Activated CD8-positive, alpha-beta memory T cell treated with anti-CD3 and anti-CD28 coated beads for 4 hours (primary cell): Measurements from ENCODE around the gene NUDT14.

ENCODE experiments used
- DNase-seq, 2 donors: peaks; one replicate each; pipeline ENCODE4 v3.0.0-alpha.2; 2020; ENCODE audit warnings: low read depth in 2 of 2

NUDT14 gene

DNA sequence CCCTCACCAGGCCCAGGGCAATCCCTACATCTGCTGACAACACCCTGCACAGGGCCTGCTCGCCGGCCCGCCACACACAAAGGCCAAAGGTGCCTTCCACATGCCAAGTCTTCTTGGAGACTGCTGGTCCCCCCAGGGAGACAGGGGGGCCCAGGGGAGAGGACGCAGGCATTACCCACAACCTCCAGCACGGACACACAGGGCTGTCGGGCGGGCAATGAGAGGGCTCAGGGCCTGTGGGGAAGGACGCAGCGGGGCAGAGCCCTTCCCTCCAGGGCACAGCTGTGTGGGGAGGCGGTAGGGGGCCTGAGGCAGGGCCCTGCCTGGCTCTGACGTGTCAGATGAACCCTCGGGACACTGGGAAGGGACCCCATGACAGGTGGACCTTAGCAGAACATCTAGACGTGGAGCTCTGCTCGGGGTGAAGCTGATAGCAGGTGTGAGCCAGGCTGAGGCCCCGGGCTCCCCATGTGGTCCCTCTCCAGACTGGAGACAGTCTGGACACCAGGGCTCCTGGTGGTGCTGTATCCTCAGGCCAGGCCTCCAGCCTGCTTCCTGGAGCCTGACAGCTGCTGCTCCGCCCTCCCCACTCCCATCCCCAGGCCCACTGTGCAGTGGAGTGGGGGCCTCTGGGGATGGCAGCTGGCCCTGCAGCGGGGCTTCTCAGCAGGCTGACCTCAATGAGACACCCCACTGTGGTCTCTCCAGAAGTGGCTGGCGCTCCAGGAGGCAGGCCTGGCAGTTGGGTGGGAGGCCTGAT, 31.6 kb upstream of the NUDT14 start:
- no peak for DNase-seq

DNA sequence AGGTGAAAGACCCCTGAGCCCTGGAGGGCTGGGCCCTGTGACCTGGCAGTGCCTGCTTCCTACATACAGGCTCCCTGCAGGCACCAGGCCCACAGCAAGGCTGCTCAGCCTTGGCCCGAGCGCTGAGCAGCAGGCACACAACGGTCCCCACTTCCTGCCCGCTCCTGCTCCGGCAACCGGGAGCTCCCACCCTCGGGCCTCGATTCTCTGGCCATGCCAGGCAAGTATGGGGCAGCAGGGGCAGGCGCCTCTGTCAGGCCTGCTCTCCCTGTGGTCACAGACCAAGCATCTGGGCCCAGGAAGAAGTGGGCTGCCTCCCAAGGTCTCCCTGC, 30.6 kb upstream of the NUDT14 start:
- DNase-seq, result no peak

DNA sequence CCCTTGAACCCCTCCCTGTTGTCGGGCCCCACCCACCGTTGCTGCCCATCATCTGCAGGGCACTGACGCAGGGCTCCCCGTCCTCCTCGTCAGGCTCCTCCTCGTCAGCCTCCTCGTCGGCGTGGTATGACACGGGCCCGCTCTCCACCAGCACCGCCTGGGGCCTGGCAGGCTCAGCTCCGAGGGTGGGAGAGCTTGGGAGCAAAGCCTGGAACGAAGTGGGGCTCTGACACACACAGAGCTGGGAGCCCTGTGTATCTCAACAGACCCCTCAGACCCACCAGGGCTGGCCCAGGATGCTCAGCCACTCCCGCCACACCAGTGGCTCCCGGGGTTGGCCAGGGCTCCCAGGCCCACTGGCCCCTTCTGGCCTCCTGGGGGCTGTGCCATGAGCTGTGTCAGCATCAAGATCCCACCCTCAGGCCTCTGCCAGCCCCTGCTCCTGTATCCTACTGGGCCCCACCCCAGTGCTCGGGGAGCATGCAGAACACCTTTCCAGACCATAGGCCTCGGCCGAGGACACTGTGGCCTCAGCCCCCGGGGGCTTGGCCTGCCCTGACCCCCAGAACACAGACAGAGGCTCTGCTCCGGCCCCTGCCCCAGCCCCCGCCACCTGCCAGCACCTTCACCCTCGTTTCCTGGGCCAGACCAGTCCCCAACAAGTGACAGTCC, 30.1 kb upstream of the NUDT14 start:
- no peak for DNase-seq

DNA sequence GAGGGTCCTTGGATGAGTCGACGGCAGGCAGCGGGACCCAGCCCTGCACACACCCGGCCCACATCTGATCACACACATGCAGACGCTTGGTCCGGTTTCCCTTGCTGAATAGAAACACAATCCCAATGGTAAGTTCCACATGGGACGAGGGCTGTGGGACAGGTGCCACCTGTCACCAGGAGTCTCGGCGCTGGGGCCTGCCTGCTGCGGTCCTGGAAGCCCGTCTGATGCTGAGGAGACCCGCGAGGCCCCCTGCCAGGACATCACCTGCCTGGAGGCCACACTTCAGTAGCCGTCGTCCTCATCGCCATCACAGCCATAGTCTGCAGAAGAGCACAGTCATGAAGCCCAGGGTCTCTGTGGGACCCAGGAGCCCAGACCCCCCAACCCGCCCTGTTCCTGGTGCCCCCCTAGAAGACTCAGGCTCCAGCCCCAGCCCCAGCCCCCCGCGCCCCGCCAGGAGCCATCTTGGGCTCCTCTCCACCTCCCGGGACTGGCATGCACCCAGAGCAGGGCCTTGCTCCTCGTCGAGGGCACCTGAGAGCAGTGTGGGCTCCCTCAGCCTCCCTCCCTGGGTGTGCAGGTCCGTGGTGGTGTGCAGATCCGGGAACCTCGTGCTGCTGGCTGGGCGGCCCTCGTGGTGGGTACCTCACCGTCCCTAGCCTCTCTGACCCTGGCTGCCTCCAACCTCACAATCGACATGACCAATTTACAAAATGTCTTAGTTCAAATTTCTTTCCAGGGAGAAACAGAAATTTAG, 29.3 kb upstream of the NUDT14 start:
- DNase-seq, result no peak

DNA sequence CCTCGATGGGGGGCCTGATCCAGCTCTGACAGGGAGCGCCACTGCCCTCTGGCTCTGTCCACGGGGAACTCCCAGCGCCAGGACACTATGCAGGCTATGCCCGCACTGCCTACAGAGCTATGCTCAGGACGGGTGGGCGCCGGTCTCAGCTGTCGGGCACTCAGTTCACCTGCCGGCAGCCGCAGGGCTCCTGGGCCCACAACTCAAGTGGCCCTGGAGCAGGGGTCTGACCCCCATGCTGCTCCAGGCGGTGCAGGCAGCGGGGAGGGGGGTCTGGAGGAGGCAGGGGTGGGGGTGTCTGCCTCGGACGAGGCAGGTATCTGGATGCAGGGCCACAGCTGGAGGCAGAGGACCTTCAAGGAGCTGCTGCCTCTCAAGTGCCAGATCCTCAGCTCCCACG, 28.5 kb upstream of the NUDT14 start:
- no peak for DNase-seq

DNA sequence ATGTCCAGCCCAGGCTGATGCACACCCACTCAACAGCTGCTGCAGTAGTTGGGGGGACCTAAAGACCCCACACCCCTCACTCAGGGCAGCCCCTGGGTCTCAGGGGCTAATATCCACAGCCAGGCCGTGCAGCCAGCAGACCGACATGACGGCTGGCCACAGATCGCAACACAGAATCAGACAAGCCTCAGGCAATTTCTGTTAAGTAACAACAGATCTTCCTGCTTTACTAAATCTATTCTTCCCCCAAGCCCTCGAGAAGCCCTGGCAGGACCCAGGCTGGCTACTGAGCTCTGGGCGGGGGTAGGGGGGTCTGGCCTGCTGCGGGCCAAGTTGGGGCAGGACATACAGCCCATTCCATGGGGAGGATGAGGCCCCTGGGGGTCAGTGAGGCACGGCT, 28.0 kb upstream of the NUDT14 start:
- no peak for DNase-seq

DNA sequence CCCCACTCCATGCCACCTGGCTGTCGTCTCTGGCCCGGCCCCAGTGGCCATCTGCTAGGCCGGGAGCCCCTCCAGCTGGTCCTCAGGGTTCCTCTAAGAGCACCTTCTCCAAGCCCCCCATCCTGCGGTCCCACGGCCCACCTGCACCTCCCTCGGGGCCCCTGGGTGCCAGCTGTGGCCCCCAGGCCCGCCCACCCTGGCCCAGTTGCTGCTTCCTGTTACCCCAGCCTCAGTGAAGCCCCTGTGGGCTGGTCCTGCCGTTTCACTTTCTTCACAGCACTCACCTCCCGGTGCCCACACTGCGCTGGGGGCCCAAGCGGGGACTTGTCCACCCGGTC, 27.6 kb upstream of the NUDT14 start:
- DNase-seq, result no peak

DNA sequence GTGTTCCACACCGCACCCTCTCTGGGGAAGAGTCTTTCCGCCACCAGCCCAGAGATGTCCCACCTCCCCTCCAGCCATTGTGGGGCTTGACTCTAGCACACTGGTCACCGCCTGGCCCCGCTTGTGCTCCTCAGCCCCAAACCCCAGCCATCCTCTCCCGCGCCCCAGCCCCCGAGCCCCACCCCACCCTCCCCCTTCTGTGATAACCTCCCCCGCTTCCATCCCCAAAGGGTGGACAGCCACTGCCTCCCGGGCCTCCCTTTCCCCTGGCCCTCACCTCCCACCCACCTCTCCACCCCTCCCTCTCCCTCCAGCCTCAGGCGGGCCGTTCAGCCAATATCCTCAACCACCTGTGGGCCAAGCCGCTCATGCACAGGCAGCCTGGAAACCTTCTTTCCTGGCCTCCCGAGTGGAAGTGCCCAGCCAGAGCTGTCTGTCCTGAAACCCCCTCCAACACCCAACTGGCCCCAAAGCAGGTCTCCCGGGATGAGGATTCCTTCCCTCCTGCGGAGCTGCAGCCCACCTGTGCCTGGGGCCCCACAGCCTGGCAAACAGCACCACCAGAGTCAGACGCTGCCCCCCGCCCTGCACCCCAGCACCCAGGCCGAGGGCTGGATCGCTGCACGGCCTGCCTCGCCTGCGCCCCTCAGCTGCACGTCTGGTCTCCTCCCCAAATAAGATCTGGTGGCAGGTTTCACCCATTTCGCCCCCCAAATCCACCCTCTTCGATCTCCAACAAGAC, 27.1 kb upstream of the NUDT14 start:
- DNase-seq, result no peak

DNA sequence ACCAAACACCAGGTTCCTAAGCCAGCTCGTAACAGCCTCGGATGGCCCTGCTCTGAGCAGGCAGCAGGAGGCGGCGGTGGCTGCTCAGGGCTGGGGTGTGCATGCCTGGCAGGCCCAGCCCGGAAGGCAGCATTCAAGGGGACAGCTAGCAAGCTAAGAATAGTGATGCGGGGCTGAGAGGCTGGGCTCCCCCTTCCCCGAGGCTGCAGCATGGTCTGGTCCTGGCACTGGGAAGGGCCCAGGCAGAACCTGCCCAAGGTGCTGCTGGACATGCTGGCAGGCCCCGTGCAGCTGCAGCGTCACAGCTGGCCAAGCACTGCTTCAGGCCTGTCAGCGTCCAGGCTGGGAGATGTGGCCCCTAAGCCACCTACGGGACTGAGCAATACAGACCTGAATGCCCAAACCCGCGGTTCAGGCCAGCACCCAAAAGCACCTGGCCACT, 26.4 kb upstream of the NUDT14 start:
- no peak for DNase-seq

DNA sequence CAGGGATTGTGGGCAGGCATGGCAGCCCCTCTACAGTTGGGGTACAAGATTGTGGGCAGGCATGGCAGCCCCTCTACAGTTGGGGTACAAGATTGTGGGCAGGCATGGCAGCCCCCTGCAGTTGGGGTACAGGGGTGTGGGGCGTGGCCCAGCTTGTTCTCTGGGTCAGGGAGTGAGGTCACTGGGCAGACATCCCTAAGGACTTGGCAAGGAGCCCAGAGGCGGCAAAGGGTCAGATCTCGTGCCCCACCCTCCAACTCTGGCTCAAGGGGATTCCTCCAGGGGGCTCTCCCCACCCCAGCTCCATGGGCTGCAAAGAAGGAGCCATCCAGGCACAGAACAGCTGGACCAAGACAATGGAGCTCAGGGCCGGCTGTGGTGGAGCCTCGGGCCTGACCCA, 25.8 kb upstream of the NUDT14 start:
- DNase-seq, result no peak

DNA sequence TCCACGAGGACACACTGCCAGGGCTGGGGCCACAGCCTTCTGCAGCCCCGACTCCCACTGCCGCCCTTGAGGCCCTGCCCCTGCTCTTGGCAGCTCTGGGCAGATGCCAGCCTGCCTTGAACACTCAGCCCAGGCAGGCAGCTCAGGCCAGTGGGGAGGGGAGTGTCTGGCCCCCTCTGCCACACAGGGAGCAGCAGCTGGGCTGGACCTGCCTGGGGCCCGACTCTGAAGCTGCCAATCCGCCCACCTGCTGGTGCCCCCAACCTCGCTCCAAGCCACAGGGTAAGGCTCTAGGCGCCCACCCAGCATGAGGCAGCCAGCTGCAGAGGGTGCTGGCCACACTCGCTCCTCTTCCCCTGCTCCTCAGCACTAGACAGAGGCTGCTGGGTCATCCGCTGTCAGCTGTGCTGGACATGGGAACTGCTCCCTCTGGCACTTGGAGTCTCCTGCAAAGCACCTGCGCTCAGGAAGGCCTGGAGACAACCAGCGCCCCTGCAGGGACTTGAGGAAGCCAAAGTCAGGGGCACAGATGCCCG, 24.6 kb upstream of the NUDT14 start:
- no peak for DNase-seq

DNA sequence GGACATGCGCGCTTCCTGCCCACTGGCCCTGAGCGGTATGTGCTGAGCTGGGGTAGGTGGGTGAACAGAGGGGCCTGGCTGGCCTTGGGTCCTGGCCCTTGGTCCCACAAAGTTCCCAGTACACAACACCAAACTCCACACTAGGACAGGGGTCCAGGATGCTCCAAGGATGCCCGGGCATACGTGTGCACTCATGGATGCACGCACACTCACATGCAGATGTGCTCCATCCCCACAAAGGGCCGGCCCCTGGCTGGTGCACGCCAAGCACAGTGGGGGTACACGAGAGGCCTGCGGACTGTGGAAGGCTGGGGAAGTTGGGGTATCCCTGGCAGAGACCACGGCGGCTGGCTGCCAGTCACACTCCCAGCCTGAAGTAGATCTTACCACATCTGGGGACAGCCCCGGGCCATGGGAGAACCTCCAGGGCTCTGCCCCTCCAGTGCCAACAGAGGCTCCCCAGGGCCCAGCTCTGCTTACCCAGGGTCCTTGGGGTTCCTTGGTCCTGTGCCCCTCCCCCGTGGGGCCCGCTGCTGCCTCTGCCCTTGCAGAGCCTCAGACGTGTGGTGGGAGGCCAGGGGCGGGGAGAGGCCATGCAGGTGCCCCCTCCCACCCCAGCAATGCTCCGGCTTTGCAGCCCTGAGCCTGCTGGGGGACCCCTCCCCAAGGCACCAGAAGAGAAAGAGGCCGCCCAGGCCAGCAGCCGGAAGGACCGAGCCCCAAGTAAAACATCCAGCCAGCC, 24.0 kb upstream of the NUDT14 start:
- DNase-seq, result no peak

DNA sequence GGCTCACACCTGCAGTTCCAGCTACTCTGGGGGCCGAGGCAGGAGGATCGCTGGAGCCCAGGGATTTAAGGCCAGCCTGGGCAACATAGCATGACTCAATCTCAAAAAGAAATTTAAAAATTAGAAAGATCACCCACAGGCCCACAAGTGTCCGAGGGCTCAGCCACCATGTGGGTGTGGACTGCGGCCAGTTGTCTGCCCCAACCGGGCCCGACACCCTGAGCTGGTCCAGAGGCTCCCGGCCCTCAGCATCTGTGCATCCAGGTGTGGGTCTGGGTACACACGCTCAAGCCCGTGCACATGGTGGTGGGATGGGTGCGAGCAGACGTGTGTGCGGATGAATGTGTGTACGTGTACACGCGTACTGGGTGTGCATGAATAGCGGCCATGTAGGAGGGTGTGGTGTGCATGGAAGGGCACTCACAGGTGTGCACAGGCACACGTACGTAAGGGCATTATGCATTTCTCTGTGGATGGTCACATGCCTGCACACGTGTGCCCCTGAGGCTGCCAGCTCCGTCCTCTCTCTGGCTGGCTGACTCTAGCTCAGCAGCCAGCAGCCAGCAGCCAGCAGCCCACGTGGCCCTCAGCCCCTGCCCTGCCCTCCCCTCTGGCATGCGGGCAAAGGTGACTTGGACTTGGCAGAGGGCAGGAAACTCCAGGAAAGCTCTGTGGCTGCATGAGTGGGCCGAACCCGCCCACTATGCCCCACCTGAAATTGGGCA, 23.3 kb upstream of the NUDT14 start:
- DNase-seq, result no peak

DNA sequence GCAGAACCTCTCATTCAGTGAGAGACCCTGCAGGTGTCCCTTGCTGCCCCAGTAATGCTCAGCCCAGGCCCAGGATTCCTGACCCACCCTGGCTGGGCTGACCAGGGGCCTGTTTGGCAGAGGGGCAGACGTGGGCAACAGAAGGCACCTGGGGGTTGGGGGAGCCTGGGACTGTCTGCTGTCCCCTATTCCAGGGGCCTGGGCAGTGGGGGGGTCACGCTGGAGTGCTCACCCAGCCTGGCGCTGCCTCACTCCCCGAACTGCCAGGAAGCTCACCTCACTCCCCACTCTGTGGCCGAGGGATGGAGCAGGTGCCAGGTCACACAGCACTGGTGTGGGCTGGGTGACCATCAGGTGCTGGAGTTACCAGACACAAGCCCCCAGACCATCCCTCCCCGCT, 22.6 kb upstream of the NUDT14 start:
- DNase-seq, result no peak

DNA sequence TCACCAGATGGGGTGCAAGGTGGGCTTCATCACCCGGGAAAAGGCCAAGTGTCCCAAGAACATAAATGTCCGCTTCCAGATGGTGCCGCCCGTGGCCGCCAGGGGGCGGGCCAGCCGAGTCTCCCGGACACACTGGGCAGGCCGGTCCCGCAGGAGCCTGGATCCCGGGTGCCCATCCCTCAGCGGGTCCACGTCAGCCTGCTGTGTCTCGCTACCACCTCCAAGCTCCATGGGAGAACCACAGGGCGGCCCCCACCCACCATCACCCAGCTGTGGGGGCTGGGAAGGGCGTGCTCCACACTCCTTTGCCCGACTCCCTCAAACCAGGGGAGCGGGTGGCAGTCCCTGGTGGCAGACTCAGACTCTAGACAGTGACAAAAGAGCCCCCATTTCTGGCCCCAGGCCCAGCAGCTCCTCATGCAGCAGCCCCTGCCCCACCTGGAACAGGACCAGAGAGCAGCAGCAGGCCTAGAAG, 22.0 kb upstream of the NUDT14 start:
- peak; percentile 18 to 25 for DNase-seq

DNA sequence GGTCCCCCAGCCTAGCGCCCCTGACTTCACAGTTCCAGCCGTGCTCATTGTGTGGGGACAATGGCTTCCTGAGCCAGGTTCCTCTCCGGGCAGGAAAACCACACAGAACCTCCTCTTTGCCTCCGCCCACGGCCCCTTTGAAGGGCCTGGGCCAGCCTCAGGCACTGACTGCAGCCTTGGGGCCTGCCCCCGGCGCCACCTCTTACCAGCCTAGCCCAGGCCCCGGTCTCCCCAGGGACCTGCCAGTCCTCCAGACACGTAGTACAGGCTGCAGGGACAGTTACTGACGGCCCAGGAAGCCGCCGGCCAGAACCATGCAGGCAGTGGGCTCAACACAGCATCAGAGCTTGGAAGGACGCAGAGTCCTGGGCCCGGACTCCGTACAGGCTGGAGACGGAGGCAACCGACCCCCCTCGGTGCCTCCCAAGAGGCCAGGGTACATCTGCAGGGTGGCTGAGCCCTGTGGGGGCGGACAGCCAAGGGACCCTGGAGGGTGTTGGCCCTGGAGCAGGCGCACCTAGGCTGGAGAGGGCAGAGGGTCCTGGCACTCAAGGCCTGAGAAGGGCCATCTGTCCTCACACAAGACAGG, 20.9 kb upstream of the NUDT14 start:
- DNase-seq, result no peak

DNA sequence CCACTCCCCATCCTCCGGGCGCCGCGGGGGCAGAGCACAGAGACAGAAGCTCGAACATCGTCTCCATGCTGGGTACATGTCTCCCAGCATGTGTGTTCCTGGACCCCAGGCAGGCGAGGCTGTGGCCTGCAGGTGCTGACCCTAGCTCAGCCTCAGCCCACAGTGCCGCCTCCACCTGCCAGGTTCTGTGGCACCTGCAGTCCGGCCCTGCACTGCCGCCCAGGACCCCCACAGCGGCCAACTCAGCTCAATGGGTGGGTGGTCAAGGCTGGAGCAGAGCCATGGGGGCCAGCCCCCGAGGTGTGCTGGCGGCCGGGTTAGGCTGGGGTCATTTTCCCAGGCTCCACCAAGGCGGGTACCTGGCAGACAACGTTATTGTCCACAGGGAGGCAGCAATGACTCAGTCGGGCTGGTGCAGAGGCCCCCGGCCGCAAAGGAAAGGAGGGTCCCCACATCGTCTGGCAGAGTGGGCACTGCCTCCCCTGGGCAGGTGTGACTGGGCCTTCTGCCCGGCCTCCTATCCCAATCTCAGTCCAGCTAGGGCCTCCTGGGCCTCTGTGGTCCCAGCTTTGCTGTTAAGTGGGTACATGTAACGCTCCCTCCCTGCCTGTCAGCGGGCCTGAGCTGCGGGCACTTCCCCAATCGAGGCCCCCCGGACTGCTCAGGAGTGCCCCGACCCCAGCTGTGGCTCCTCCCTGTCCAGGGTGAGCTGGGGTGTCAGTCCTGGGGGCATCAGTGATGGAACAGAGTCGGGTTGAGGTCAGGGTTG, 20.2 kb upstream of the NUDT14 start:
- no peak for DNase-seq

DNA sequence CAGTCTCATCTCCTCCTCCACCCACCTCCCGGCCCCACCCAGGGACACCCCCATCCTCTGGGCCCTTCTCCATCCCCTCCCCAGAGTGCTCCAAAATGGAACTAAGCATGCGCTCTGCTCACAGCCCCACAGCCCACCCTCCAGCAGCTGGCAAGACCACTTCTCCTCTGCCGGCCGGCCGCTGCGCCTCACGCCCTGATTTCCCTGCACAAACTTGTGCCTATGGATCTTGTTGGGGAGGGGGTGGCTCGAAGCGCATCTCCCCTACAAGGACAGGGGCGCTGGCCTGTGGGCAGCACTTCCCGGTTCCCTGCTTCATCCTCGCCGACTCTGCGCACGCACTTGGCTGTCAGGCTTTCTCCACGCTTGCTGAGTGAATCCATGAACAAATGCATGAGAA, 19.5 kb upstream of the NUDT14 start:
- no peak for DNase-seq

DNA sequence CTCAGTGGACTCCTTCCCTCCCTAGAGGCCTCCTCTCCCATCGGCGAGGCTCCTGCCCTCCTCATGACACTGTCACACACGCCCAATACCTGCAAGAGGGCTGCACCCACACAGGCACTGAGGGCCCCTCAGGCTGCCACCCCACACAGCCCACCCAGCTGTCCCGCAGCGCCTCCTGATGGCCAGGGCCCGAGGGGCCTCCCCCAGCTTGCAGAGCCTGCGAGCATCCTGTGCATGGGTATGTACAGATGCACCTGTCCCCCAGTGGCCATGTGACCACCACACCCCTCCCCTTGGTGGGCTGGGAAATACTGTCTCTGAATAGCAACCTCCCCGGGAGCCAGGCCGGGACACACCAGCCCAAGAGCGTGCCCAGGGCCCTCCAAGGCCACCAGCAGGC, 19.0 kb upstream of the NUDT14 start:
- no peak for DNase-seq
